ENCODE results near the gene GCA. TPM values are rescaled to one million over a fixed set of nuclear protein-coding genes. Genes with fewer than 3 reads are reported as not detected.

Gene GCA
- total RNA-seq, 1 donor from 2014 or later = 14.5 TPM

GRCh38 chr2:162305901-162306300 is 38.0 kb upstream of the GCA start:
- H3K27me3 Mint-ChIP-seq (ENCODE audit: low read depth, unreplicated experiment) = no peaks in the 10 kb centered on the region

GRCh38 chr2:162308747-162309503 is 35.0 kb upstream of the GCA start:
- Mint-ChIP-seq H3K36me3 (ENCODE audit: low read depth, unreplicated experiment) (peaks cover 8% of the 10 kb centered on the region), H3K27ac (ENCODE audit: unreplicated experiment) (no peak overlapping the region), H3K9me3 (ENCODE audit: unreplicated experiment) (no peaks in the 10 kb centered on the region), H3K4me1 (ENCODE audit: low read depth, unreplicated experiment) (peaks cover 5% of the 10 kb centered on the region), H3K4me3 (ENCODE audit: unreplicated experiment) (no peak overlapping the region), H3K27me3 (ENCODE audit: low read depth, unreplicated experiment) (no peaks in the 10 kb centered on the region)
- Histone ChIP-seq H3K9ac (ENCODE audit: low read length) (no peak overlapping the region), H3K79me2 (ENCODE audit: insufficient read depth, low read length) (no peaks in the 10 kb centered on the region), H3K27me3 (ENCODE audit: insufficient read depth, low read length) (no peaks in the 10 kb centered on the region), H3K4me1 (ENCODE audit: insufficient read depth, low read length) (no peaks in the 10 kb centered on the region), H3K27ac (ENCODE audit: low read depth, low read length) (no peak overlapping the region), H3K4me3 (ENCODE audit: insufficient read depth, low read depth, low read length) (no peak overlapping the region), H2AFZ (ENCODE audit: low read depth, low read length) (no peak overlapping the region), H3K9me3 (ENCODE audit: insufficient read depth, low read depth, low read length) (no peaks in the 10 kb centered on the region), H3K4me2 (ENCODE audit: low read length) (no peak overlapping the region), H4K20me1 (ENCODE audit: insufficient read depth, low read length) (no peaks in the 10 kb centered on the region), H3K36me3 (ENCODE audit: insufficient read depth, low read length) (no peaks in the 10 kb centered on the region)
- DNase-seq (ENCODE audit: low read depth) (no peak), FAIRE-seq (no peak)
- no peak for TF ChIP-seq CTCF (IDR thresholded peaks at IDR 0.05; ENCODE audit: insufficient read depth, low read depth, low read length)
- TF ChIP-seq EZH2 (IDR thresholded peaks at IDR 0.05; ENCODE audit: insufficient read depth, low read length) = no peak

More at GRCh38 chr2:162305901-162306300, 38.0 kb upstream of the GCA start:
- H3K4me1 Mint-ChIP-seq (ENCODE audit: low read depth, unreplicated experiment) = no peaks in the 10 kb centered on the region
- H3K9me3 ChIP-seq (ENCODE audit: insufficient read depth, low read depth, low read length) = no peaks in the 10 kb centered on the region
- H3K4me3 ChIP-seq (ENCODE audit: insufficient read depth, low read depth, low read length) = no peak overlapping the region
- no peak overlapping the region for H2AFZ ChIP-seq (ENCODE audit: low read depth, low read length)
- H3K36me3 ChIP-seq (ENCODE audit: insufficient read depth, low read length) = no peaks in the 10 kb centered on the region
- H4K20me1 ChIP-seq (ENCODE audit: insufficient read depth, low read length) = no peaks in the 10 kb centered on the region
- no peaks in the 10 kb centered on the region for H3K4me1 ChIP-seq (ENCODE audit: insufficient read depth, low read length)
- TF ChIP-seq CTCF (IDR thresholded peaks at IDR 0.05; ENCODE audit: insufficient read depth, low read depth, low read length) = no peak
- TF ChIP-seq EZH2 (IDR thresholded peaks at IDR 0.05; ENCODE audit: insufficient read depth, low read length) = no peak
- no peak overlapping the region for H3K4me3 Mint-ChIP-seq (ENCODE audit: unreplicated experiment)
- no peak overlapping the region for H3K27ac ChIP-seq (ENCODE audit: low read depth, low read length)
- DNase-seq (ENCODE audit: low read depth) (no peak), FAIRE-seq (no peak)
- H3K79me2 ChIP-seq (ENCODE audit: insufficient read depth, low read length) = no peaks in the 10 kb centered on the region
- peaks cover 8% of the 10 kb centered on the region for H3K36me3 Mint-ChIP-seq (ENCODE audit: low read depth, unreplicated experiment)
- no peak overlapping the region for H3K9ac ChIP-seq (ENCODE audit: low read length)
- no peak overlapping the region for H3K4me2 ChIP-seq (ENCODE audit: low read length)
- H3K27me3 ChIP-seq (ENCODE audit: insufficient read depth, low read length) = no peaks in the 10 kb centered on the region
- no peaks in the 10 kb centered on the region for H3K9me3 Mint-ChIP-seq (ENCODE audit: unreplicated experiment)
- no peak overlapping the region for H3K27ac Mint-ChIP-seq (ENCODE audit: unreplicated experiment)

DNA sequence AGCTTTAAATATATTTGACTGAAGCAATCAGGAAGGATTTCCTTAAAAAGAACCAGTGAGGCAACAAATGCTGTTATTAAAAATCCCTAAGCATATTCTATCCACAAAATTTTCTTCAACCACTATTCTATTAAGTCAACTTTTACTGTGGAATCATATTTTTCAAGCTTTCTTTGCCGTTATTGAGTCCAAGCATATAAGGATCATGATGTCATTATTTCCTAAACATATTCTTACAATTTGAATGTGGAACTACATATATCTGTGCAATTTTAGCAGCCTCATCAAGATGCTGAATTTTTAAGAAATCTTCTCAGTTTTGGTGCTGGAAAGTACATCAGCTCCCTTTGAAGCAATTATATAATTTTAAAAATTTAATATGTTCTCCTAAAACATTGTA is 31.1 kb upstream of the GCA start:
- Mint-ChIP-seq H3K36me3 (ENCODE audit: low read depth, unreplicated experiment) (peaks cover 12% of the 10 kb centered on the region), H3K27ac (ENCODE audit: unreplicated experiment) (no peak overlapping the region), H3K9me3 (ENCODE audit: unreplicated experiment) (no peaks in the 10 kb centered on the region), H3K4me3 (ENCODE audit: unreplicated experiment) (no peak overlapping the region), H3K27me3 (ENCODE audit: low read depth, unreplicated experiment) (no peaks in the 10 kb centered on the region), H3K4me1 (ENCODE audit: low read depth, unreplicated experiment) (peaks cover 14% of the 10 kb centered on the region)
- H3K36me3 ChIP-seq (ENCODE audit: insufficient read depth, low read length) = no peaks in the 10 kb centered on the region
- H4K20me1 ChIP-seq (ENCODE audit: insufficient read depth, low read length) = no peaks in the 10 kb centered on the region
- no peaks in the 10 kb centered on the region for H3K27me3 ChIP-seq (ENCODE audit: insufficient read depth, low read length)
- no peak overlapping the region for H3K4me2 ChIP-seq (ENCODE audit: low read length)
- H3K79me2 ChIP-seq (ENCODE audit: insufficient read depth, low read length) = no peaks in the 10 kb centered on the region
- no peaks in the 10 kb centered on the region for H3K9me3 ChIP-seq (ENCODE audit: insufficient read depth, low read depth, low read length)
- no peak overlapping the region for H3K4me3 ChIP-seq (ENCODE audit: insufficient read depth, low read depth, low read length)
- no peak overlapping the region for H3K9ac ChIP-seq (ENCODE audit: low read length)
- no peak overlapping the region for H2AFZ ChIP-seq (ENCODE audit: low read depth, low read length)
- H3K4me1 ChIP-seq (ENCODE audit: insufficient read depth, low read length) = peaks cover under 1% of the 10 kb centered on the region
- DNase-seq (ENCODE audit: low read depth) (no peak), FAIRE-seq (no peak)
- no peak overlapping the region for H3K27ac ChIP-seq (ENCODE audit: low read depth, low read length)
- TF ChIP-seq EZH2 (IDR thresholded peaks at IDR 0.05; ENCODE audit: insufficient read depth, low read length) (no peak), CTCF (IDR thresholded peaks at IDR 0.05; ENCODE audit: insufficient read depth, low read depth, low read length) (no peak)
